Urinary bladder (tissue), 4 donors: Measurements from ENCODE around the gene MYBPHL. TPM values are rescaled to one million over a fixed set of nuclear protein-coding genes. Genes with fewer than 3 reads are reported as not detected.

Experiments
- DNase-seq: peaks from one replicate; pipeline ENCODE4 v3.0.0-alpha.2; 2015; ENCODE audit errors: extremely low spot score
- H3K27ac ChIP-seq: one replicate; pipeline ENCODE4 v1.5.1; 2013; ENCODE audit warnings: low read depth, mild to moderate bottlenecking, moderate library complexity
- H3K36me3 ChIP-seq: one replicate; pipeline ENCODE4 v1.6.1; 2013; ENCODE audit warnings: mild to moderate bottlenecking, moderate library complexity; ENCODE audit not compliant: insufficient read depth
- H3K4me1 ChIP-seq: one replicate; pipeline ENCODE4 v1.6.1; 2013; ENCODE audit warnings: mild to moderate bottlenecking, moderate library complexity; ENCODE audit not compliant: insufficient read depth
- H3K4me3 ChIP-seq: one replicate; pipeline ENCODE4 v1.5.1; 2013; ENCODE audit warnings: low read depth, low read length
- WGBS: extraction: QIAGEN DNeasy Blood & Tissue Kit; methylation state at CpG from one replicate; pipeline ENCODE4 v1.1.7; 2013; 5-methylcytosine and 5-hydroxymethylcytosine counted together
- polyA plus RNA-seq: library from polyadenylated mRNA; stranded (reverse); fragments of 200-250 nt; gene quantifications from one replicate; pipeline ENCODE4 v1.2.3, GENCODE V29; 2013
- total RNA-seq: library from RNA; depleted of rRNA; stranded (reverse); fragments of >200 nt; gene quantifications from one replicate; pipeline ENCODE4 v1.2.3, GENCODE V29; 2014
- donor health status: healthy with polysubstance abuse.
- donor health status: healthy.

The MYBPHL gene
- total and polyA plus RNA-seq, 2 donors = 0.22 TPM; not detected in 1

DNA sequence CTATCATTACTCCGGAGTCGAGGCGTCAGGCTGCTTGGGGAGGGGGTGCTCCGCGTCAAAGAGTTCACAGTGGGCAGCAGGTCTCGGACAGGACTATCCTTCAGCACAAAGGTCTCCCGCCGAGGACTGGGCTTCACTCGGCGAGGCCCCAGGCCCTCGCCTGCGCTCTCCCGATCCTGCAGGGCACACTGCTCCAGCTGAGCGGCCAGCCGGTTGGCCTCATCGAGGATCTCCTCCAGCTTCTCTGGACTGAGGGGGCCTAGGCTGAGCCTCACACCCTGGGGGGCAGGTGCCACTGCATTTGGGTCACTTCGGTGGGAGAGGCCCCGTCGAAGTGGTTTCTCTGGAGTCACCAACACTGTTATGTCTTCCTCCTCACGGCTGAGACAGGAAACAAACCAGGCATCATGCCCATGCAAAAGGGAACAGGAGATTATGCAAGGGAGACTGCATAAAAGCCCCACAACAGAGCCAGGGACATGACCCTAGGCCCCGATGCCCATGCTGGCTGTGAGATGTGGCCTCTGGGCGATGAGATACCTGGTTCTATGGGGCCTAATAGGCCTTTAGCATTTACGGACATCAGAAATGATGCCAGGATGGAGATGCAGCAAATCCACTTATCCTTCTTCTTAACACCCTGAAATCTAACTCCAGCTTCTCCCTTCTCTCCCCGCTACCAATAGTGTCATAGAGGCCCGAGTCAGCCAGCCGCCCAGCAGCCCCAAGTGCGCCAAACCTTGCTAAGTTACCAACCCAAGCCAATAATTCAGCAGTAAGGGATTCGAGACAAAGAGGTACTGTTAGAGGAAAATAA, 24.9 kb downstream of the MYBPHL start:
- Histone ChIP-seq H3K4me3 (no peak overlapping the region), H3K36me3 (no peaks in the 10 kb centered on the region), H3K27ac (no peak overlapping the region), H3K4me1 (no peaks in the 10 kb centered on the region)
- 56% methylated on average over 28 of the region's 28 CpGs for WGBS
- DNase-seq = no peak

- 95% methylated on average over 12 of the region's 12 CpGs for WGBS
- H3K4me3 ChIP-seq = no peak overlapping the region
- H3K27ac ChIP-seq = no peak overlapping the region
- no peaks in the 10 kb centered on the region for H3K36me3 ChIP-seq
- DNase-seq = no peak
- no peaks in the 10 kb centered on the region for H3K4me1 ChIP-seq
Observed at GRCh38 chr1:109280862-109281261, 25.9 kb downstream of the MYBPHL start.

DNA sequence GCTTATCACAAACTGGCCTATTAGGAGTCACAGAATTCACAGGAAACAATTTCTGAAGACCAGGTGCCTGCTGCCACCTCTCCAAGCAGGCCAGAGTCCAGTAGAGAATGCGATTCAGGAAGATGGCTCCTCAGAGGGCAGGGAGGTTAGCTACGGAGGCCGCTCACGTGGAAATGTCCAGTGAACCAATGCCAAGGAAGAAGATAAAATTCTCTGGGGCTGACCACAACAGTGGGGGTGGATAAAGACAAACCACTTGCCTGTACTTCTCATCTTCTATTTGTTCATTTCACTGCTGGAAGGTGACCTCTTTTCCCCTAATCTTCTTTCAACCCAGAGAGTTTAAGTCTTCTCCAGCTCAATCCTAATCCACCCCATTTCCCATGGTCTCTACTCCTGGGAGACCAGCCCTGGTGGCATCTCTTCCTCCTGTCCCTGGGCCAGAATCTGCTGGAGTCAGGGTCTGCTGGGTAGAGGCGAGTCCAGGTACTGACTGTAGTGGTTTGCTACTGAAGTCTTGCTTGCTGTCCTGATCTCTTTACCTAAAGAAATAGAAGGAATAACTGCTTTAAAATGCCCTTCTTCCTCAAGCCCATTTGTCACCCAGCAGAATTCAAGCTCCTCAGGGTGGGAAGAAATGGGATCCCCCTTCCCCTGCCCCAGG, 27.1 kb downstream of the MYBPHL start:
- H3K4me1 ChIP-seq = no peaks in the 10 kb centered on the region
- H3K27ac ChIP-seq = no peak overlapping the region
- no peaks in the 10 kb centered on the region for H3K36me3 ChIP-seq
- DNase-seq = no peak
- H3K4me3 ChIP-seq = no peak overlapping the region
- 94% methylated on average over 5 of the region's 5 CpGs for WGBS

DNA sequence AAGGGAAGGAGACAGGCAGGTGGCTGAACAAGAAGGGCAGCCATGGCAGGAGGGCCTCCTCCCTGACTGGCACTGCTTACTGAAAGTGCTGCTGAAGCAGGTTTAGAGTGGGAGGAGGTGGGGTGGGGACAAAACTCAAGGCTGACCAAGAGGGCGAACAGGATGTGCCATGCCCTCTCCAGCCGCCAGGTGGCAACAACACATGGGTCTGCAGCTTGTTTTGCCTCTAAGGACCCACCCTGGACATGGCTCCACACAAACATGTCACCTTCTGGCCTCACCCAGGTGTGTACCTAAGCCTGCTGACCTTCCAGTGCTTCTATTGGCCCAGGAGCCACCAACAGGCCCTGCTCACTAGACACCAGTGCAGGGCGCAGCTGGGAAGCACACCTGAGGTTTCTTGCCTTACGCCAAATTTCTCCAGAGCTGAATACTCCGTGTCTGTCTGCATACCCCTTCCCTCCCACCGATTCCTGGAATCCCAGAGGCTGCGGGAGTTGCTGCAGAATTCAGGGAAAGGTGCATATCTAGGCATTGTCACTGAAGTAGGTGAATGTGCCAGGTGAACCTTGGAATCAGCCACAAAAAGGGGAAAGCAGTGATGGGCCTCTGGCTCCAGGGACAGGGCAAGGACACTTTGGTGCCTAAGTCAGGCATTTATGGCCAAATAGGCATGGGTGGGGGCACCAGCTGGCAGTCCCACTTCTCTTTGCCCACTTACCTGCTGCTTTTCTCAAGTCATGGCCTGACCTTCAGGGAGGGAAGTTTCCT, 29.2 kb downstream of the MYBPHL start:
- WGBS = 74% methylated on average over 7 of the region's 7 CpGs
- Histone ChIP-seq H3K36me3 (no peaks in the 10 kb centered on the region), H3K4me3 (no peak overlapping the region), H3K4me1 (no peaks in the 10 kb centered on the region), H3K27ac (no peak overlapping the region)
- DNase-seq = no peak

GRCh38 chr1:109275706-109276345, 31.0 kb downstream of the MYBPHL start:
- no peak overlapping the region for H3K27ac ChIP-seq
- 72% methylated on average over 9 of the region's 9 CpGs for WGBS
- no peaks in the 10 kb centered on the region for H3K4me1 ChIP-seq
- no peak for DNase-seq
- H3K4me3 ChIP-seq = no peak overlapping the region
- no peaks in the 10 kb centered on the region for H3K36me3 ChIP-seq

GRCh38 chr1:109274533-109275476, 32.0 kb downstream of the MYBPHL start:
- no peaks in the 10 kb centered on the region for H3K36me3 ChIP-seq
- no peaks in the 10 kb centered on the region for H3K4me1 ChIP-seq
- peak overlapping the region; percentile 34 for H3K27ac ChIP-seq
- no peak overlapping the region for H3K4me3 ChIP-seq
- 50% methylated on average over 24 of the region's 24 CpGs for whole genome bisulfite sequencing
- DNase-seq = no peak

DNA sequence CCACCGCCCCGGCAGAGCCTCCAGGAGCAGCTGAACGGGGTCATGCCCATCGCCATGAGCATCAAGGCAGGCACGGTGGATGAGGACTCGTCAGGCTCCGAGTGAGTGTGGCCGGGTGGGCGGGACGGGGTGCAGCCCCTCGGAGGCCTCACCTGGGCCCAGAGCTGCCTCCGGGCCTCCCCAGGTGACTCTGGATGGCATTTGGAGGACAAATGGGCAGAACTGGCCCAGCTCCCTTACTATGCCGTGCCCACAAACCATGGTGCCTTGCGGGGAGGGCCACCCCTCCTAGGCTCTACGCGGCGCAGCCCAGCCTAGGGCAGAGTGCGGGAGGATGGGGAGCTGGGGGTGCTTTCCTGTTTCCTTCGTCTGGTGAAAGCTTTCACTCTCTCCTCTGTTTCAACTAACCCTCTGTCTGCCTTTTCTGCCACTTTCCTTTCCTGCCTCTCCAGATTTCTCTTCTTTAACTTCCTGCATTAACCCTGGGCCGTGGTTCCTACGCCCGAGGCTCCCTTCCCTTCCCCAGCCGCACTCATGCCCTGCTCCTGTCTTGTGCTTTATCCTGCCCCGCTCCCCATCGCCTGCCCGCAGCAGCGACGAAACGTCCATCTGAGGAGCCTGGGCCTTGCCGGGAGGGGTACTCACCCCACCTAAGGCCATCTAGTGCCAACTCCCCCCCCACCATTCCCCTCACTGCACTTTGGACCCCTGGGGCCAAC, 33.1 kb downstream of the MYBPHL start:
- no peaks in the 10 kb centered on the region for H3K4me1 ChIP-seq
- DNase-seq = no peak
- no peak overlapping the region for H3K27ac ChIP-seq
- no peak overlapping the region for H3K4me3 ChIP-seq
- WGBS = 81% methylated on average over 30 of the region's 30 CpGs
- no peaks in the 10 kb centered on the region for H3K36me3 ChIP-seq

DNA sequence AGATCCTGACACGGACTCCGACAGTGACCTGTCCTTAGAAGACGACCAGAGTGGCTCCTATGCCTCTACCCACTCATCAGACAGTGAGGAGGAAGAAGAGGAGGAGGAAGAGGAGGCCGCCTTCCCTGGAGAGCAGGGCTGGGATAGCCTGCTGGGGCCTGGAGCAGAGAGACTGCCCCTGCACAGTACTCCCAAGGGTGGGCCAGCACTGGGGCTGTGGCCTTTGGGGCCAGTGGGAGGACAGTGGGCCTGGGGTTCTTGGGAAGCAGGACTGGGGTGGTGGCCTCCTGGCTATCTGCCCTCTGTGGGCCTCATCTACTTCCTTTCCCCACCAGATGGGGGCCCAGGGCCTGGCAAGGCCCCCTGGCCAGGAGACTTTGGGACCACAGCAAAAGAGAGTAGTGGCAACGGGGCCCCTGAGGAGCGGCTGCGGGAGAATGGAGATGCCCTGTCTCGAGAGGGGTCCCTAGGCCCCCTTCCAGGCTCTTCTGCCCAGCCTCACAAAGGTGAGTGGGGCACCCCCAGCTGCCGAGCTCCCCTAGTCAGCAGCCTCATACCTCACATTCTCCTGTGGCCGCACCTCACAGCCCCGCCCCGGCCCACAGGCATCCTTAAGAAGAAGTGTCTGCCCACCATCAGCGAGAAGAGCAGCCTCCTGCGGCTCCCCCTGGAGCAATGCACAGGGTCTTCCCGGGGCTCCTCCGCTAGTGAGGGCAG, 33.8 kb downstream of the MYBPHL start:
- no peak overlapping the region for H3K27ac ChIP-seq
- H3K4me3 ChIP-seq = no peak overlapping the region
- H3K36me3 ChIP-seq = no peaks in the 10 kb centered on the region
- DNase-seq = no peak
- 87% methylated on average over 16 of the region's 16 CpGs for WGBS
- H3K4me1 ChIP-seq = no peaks in the 10 kb centered on the region

GRCh38 chr1:109272021-109272799, 34.6 kb downstream of the MYBPHL start:
- 80% methylated on average over 13 of the region's 13 CpGs for WGBS
- no peaks in the 10 kb centered on the region for H3K4me1 ChIP-seq
- H3K4me3 ChIP-seq = no peak overlapping the region
- no peak for DNase-seq
- H3K36me3 ChIP-seq = no peaks in the 10 kb centered on the region
- H3K27ac ChIP-seq = no peak overlapping the region

DNA sequence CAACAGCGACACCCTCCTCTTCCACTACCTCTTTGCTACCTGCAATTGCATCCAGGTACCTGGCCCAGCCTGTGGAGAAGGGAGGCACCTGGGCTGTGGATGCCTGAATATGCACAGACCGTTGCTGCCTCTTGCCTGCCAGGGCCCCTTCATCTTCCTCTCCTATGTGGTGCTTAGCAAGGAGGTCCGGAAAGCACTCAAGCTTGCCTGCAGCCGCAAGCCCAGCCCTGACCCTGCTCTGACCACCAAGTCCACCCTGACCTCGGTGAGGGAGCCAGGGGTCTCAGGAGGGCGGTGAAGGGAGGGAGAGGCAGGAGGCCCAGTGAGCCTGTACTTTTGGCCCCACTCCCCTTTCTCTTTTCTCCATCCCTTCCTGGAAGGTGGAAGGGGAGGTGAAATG, 35.4 kb downstream of the MYBPHL start:
- 88% methylated on average over 6 of the region's 6 CpGs for WGBS
- Histone ChIP-seq H3K27ac (no peak overlapping the region), H3K4me3 (no peak overlapping the region), H3K36me3 (no peaks in the 10 kb centered on the region), H3K4me1 (no peaks in the 10 kb centered on the region)
- DNase-seq = no peak

GRCh38 chr1:109270623-109271317, 36.0 kb downstream of the MYBPHL start:
- H3K27ac ChIP-seq = no peak overlapping the region
- DNase-seq = no peak
- H3K36me3 ChIP-seq = no peaks in the 10 kb centered on the region
- 95% methylated on average over 20 of the region's 20 CpGs for WGBS
- no peaks in the 10 kb centered on the region for H3K4me1 ChIP-seq
- H3K4me3 ChIP-seq = no peak overlapping the region
